Stomach (tissue), 4 donors: Measurements from ENCODE around the gene GRIA4.

Experiments
- CTCF ChIP-seq, 7 experiments: fragments of 450-650 bp in 4 of 7; fragments of 200-600 bp in 3 of 7; sonication (generic) in 3 of 7; IDR thresholded peaks; one replicate each; pipeline ENCODE4 v1.5.1; 2016 to 2019; ENCODE audit warnings: antibody characterized with exemption in 7 of 7, control low read depth in 2 of 7, mild to moderate bottlenecking in 1 of 7
- EP300 ChIP-seq: sonication (generic); formaldehyde crosslinking; IDR thresholded peaks from one replicate; pipeline ENCODE4 v1.6.1; 2017; ENCODE audit warnings: antibody characterized with exemption
- POLR2A ChIP-seq, 4 donors: fragments of 450-650 bp; IDR thresholded peaks; one replicate each; pipeline ENCODE4 v1.6.1; 2016; ENCODE audit warnings: antibody characterized with exemption in 4 of 4, control low read depth in 2 of 4, mild to moderate bottlenecking in 1 of 4, moderate library complexity in 1 of 4
- POLR2AphosphoS5 ChIP-seq, 3 donors: sonication (generic); formaldehyde crosslinking; IDR thresholded peaks; one replicate each; pipeline ENCODE4 v1.6.1; 2016; ENCODE audit warnings: antibody characterized with exemption in 3 of 3

DNA sequence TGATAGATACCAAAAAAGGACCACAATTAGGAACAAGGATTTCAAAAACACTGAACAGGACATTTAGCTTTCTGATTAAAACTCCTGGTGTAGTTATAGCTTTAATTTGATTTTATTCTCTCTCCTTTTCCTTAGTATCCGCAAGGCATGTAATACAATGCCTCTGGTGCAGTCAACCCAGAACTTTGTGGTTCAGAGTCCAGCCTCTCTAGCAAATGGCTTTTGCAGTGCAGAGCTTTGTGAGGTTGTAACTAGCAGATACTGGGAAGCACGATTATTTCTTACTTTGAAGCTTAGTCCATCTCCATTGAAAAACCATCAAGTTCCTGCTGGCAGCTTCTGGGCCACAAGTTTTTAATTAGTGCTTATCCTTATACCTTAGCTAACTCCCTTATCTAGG is 79.8 kb downstream of the GRIA4 start:
- TF ChIP-seq CTCF (IDR thresholded peaks at IDR 0.05) (no peak), EP300 (no peak), POLR2A (IDR thresholded peaks at IDR 0.05) (no peak), POLR2AphosphoS5 (IDR thresholded peaks at IDR 0.05) (no peak)
